Left renal cortex interstitium (tissue), 4 donors: ENCODE data around the gene ZFYVE26. TPM values are rescaled to one million over a fixed set of nuclear protein-coding genes. Genes with fewer than 3 reads are reported as not detected.
"Not testable (repeated sequence)": the region's sequence is repeated elsewhere in the genome, so short reads cannot be mapped to it uniquely, and the experiment has no call there.

Experiments
- DNase-seq, 4 donors: peaks; one replicate each; pipeline ENCODE4 v3.0.0-alpha.2; 2013; ENCODE audit warnings: low read depth in 4 of 4, low spot score in 2 of 4, missing footprints in 1 of 4
- polyA plus RNA-seq, 4 donors: library from polyadenylated mRNA; unstranded; fragments of 120-200 nt; gene quantifications; one replicate each; pipeline ENCODE4 v1.2.1, GENCODE V29; 2013; ENCODE audit not compliant: insufficient read length in 4 of 4

ZFYVE26 gene
- polyA plus RNA-seq, 4 donors = 14.1 to 19.0 (median 16.4) TPM

DNA sequence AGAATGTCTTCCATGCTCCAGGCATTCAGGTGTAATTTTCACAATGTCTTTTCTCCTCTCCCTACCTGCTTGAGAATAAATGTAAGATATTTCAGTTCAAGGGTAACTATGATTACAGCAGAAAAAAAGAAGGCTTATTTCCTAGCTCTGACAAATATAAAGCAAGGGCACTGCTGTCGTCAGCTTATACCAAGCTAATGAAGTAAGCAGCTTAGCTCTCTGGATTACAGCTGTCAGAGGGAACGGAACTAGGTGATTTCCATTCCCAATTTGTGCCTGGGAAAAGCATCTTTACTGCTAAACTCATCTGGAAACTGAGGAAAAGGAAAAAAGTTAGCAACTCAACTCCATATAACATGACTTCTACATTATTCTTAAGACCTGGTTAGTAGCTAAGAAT, 56.5 kb downstream of the ZFYVE26 start:
- no peak for DNase-seq

DNA sequence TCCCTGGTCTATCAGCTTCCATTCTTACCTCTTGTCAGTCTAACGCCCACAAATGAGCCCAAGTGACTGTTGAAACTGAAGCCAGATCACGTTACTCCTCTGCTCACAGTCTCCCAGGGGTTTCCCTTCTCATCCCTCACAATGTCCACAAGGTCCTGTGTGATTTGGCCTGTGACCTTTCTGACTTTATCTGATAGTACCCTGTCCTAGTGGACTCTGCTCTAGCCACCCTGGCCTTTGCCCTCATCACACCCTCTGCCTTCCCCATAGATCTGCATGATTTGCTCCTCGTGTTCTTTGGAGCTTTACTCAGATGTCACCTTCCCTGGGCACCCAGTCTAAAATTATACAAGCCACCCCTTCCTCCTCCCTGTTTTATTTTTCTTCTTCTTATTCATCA, 59.2 kb downstream of the ZFYVE26 start:
- DNase-seq = no peak

DNA sequence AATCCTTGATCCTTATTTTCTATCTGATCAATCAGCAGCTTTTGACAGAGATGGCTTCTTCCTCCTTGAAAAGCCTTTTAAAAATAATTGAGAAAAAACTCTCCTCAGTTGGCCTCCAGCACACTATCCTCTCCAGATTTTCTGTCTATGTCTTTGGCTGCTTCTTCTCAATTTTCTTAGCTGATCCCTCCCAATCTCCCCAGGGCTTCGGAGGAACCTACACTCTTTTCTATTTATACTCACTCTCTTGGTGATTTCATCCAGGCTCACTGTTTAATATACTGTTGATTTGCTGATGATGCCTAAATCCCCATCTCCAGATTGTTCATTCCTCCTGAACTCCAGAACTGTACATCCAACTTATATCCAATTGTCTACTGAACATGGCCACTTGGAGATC, 59.9 kb downstream of the ZFYVE26 start:
- DNase-seq = no peak

DNA sequence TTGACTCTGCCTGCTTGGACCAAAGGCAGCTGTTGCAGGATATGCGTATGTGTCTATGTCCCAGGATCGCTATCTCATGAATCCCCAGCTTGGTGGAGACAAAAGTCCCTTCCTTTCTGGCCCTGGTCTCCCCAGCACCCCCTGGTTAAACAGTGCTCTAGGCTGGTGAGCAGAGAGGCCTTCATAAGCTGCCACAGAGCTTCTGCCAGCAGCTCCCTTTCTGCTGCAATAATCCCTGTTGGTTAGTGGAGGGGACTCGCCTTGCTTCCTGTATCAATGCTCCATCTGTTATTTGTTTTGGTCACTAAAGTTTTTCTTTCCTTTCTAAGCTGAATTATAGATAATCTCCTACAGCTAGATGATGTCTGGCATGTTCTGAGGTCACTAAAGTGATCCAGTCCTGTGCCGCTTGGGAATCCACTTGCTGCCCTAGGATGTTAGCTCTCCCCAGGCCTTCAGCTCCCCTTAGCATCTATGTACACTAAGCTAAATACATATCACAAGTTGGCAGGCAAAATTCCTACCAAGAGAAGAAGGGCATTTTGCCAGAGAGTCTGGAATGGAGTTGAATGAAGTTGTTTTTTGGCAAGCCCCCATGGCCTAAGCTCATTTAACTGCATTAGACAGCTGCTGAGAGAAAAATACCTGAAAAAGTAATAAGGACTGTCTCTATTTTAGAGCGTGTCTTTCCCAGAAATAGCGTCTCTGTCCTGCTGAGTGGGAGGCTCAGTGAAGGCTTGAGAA, 66.9 kb downstream of the ZFYVE26 start:
- DNase-seq = no peak

DNA sequence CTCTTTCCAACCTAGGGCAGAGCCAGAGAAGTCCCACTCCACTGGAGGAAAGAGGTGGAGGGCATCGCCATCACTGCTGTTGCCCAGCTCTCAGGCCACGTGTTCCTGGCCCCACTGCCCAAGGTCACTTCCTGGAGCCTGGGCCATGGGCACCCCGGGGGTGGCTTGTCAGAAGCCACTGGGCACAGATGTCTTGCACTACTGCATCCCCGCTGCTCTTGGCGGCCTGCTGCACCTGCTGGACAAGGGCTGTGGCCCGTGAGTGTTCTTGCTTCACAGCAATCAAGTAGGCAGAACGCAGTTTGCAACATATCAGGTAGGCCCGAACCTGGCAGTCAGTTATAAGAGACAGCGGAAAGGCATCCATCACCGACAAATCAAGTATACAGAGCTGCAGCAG, 68.1 kb downstream of the ZFYVE26 start:
- no peak for DNase-seq

DNA sequence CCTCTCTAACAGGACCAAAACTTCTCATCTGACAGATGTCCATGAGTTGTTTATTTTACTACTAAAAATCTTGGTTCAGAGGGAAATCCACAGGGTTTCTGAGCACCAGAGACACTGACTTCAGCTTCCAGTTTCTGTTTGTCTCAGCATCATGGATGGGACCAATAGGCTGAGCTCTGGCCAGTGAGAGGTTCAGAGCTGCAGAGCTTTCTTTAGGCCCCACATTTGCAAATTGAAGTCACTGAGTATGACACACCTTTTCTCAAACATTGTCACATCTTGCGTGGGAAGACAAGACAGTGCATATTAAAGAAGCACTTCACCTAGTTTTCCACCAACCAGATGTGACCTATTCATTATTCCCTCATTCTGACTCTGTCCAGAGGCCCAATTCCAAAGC, 69.5 kb downstream of the ZFYVE26 start:
- no peak for DNase-seq

DNA sequence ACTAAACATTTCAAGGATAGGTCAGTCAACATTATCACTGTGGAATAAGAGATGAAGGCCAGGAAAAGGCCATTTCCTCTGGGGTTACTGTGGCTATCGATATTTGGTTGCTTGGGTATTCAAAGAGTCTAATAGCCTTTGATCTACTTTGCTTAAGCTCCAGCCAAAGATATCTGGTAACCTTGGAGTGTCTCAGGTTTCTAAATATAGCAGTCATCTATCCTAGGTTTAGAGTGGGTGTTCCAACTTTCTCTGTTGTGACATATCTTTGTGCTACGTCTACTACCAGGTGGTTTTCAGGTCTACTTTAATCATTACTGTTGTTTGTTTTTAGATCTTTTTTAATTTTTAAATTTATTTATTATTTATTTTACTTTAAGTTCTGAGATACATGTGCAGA, 72.3 kb downstream of the ZFYVE26 start:
- DNase-seq = no peak

DNA sequence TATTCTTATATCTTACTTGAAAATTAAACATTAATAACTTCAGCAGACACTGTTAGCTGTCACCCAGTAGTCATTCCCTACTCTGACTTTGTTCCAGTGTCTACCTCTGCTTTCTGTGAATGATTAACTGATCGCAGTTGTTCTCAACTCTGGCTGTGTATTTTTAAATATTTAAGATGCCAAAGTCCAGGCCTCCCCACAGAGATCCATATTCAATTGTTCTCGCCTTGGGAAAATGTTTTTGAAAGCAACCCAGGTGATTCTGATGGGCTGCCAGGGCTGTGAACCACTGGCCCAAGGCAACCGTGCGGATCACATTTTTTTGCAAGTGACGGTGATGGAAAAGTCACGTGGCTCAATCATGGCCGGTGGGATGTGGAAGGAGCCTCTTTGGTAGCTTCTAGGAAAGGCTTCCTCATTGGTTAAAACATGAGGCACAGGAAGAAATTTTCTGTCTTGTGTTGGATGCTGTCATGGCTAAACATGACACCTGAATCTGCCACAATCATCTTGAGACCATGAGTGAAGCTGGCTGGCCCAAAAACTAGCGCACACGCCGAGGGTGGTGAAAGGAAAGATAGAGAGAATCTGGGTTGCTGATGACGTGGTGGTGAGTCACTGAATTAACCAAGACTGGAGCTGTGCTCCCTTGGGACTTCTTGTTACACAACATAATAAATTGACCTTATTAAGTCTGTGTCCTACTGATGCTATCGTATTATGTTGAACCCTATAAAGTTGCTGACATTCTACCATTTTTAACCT, 77.5 kb downstream of the ZFYVE26 start:
- no peak for DNase-seq

DNA sequence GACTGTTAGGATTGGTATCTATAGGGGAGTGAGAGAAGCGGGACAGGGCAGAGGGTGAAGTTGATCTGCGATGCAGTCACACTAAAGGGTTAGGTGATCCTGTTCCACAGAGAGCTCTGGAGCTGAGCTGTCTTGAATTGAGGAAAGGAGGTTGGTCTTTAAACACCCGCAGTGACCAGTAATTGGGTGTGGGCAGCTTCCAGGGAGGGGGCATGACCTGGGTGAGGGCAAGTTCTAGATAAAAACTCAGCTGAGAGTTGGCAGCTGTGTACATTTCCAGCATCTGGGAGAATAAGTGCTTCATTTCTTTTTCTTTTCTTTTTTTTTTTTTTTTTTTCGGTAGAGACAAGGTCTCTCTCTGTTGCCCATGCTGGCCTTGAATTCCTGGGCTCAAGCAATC, 79.6 kb downstream of the ZFYVE26 start:
- DNase-seq = no peak

DNA sequence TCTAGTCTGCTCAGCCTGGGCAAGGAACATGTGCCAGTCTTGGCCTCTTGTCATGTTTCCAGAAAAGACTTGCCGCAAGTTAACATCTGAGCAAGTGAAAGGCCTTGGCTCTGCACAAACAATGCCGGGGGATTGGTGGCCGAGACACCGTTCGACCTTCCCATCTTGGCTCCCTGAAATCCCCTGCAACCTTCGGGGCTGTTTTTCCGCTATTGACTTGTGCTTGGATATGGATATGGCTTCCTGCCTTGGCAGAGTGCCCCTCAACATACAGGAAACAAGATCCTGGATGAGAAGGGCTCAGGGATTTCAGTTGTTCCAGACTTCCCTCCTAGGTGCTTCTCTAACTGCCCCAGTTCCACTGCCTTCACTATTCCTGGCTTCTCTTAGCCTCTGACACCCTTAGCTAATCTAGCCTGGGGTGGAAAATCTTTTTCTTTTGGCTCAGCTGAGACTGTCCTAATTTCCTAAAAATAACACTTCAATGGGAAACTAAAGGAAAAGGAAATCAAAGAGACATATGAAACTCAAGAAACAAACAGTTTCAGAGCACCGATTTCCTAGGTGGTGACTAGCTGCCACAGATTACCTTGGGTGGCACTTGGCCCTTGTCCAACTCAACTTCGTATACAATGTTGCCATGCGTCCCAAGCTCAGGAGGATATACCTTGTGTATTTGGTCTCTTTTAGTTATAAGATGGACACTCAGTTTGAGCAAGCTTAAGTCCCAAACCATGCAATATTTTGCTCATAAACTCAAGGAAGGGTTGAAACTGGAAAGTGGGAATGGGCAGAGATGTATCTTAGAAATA, 80.8 kb downstream of the ZFYVE26 start:
- DNase-seq = no peak

DNA sequence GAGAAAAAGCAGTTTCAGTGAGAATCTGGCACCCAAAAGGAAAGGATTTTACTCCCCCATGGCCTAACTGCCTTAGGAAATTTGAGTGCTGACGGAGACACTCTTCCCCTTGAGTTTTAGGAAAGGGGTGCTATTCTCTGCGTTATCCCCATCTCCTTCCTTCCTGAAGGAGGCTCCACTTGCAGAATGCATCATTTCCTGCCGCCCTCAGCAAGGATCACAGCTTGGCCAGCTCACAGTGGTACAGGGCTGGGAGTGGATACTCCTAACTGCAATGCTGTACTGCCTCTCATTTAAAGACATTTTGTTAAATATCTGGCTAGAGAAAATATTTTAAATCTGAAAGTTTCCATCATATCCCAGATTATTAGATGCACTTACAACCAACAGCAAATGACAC, 81.7 kb downstream of the ZFYVE26 start:
- DNase-seq = no peak

DNA sequence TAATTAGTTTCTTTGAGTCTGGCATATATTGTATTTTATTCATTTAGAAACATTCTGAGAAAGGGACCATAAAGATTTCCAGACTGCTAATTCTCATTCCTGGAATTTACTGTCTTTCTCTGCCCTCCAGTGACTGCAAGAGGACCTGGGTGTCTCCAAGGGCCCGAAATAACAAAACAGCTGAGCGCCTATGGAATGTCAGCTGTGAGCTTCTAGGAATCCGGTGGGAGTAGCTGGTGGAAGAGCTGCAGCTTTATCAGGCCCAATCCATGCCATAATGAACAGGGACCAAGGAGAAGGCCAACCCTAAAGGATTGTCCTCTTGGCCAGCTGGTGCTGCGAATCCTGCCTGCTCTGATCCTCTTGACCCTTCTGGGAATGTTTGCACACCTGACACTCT, 82.8 kb downstream of the ZFYVE26 start:
- peak in 2 of 4 donors; percentile 18 to 24 for DNase-seq

DNA sequence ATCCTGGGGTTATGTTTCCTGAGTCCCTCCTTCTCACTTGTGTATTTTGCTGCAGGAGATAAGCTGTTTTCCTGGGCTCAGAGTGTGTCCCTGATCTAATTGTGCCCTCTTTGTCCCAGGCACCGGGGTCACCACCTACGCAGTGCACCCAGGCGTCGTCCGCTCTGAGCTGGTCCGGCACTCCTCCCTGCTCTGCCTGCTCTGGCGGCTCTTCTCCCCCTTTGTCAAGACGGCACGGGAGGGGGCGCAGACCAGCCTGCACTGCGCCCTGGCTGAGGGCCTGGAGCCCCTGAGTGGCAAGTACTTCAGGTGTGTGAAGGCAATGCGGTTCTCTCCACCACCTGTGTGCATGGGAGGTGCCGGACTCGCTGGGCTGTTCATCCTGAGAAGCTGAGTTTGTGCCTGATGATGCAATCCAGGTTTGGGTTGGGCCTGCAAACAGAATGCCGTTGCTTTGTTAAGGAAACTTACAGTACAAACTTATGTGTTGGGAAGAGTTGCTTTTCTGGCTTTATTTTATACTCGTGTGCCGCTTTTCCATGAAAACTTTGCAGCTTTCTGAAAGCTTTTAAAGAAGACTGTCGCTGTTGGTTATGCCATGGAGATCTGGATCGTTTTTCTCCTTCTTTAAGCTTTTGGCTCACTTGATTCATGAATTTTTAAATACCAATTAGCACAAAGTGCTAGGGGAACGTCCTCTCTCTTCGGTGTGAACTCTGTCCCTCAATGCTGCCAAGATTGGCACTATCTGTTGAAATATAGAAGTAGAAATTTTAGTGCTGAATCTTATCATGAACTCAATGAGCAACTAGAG, 87.1 kb downstream of the ZFYVE26 start:
- no peak for DNase-seq

DNA sequence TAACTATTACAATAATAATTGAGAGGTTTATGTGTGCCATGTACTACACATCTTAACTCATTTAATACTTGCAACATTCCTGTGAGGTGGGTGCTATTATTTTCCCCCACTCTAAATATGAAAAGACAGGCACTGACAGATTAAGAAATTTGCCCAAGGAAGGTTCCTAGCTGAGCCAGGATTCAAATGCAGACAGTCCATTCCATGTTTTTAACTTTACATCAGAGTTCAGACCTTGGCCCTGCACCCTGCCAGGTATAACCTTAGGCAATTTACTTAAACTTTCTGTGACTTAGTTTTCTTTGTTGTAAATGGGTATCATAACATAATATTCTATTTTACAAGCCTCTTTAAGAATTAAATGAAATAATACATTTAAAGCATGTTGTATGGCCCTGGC, 88.1 kb downstream of the ZFYVE26 start:
- DNase-seq = no peak

DNA sequence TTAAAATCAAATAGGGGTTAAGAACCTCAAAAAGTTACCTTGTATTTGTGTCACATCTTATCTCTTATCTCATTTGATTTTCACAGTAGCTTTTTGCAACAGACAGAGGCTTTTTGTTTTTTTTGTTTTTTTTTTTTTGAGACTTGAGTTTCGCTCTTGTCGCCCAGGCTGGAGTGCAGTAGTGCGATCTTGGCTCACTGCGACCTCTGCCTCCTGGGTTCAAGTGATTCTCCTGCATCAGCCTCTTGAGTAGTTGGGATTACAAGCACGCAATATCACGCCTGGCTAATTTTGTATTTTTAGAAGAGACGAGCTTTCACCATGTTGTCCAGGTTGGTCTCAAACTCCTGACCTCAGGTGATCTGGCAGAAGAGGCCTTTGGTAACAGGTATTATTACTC, 89.0 kb downstream of the ZFYVE26 start:
- no peak for DNase-seq

DNA sequence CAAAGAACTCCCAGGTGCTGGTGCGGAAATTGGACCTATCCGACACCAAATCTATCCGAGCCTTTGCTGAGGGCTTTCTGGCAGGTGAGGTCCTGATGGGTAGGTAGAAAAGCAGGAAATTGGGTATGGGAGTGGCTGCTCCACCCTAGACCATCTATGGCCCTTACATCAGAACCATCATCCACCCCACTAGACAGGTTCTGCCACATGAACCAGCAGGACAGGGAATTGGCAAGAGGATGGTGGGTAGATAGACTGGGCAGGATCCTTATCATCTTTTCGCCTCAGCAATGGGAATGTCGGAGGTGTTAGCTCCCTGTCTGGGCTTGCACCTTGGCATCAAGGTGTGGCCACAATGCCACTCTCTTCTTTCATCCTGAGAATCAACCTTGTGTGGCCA, 91.2 kb downstream of the ZFYVE26 start:
- no peak for DNase-seq

DNA sequence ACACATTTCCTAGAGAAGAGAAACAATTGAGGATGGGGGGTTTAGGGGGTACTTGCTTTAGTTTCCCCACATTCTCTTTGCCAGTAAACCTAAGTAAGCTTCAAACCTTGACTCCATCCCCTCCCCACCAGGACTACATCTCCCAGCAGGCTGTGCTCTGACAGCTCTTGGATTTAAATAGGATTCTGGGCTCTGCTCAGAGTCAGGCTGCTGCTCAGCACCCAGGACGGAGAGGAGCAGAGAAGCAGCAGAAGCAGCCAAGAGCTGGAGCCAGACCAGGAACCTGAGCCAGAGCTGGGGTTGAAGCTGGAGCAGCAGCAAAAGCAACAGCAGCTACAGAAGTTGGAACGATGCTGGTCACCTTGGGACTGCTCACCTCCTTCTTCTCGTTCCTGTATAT, 94.1 kb downstream of the ZFYVE26 start:
- no peak for DNase-seq

DNA sequence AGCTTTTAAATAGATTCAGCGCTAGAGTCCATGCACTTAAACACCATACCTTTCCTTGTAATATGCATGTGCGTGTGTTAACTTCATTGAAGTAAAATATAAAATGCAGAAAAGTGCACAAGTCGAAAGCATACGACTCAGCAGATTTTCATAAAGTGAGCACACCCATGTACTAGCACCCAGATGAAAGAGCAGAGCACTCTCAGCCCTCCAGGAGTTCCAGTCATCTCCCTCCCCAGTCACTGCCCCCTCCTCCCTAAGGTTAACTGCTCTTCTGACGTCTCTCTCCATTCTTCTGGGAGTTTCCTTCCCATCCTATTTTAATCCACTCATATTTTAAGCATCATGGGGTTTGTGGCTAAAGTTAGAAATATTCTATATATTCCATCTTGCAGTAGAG, 94.5 kb downstream of the ZFYVE26 start:
- no peak for DNase-seq

DNA sequence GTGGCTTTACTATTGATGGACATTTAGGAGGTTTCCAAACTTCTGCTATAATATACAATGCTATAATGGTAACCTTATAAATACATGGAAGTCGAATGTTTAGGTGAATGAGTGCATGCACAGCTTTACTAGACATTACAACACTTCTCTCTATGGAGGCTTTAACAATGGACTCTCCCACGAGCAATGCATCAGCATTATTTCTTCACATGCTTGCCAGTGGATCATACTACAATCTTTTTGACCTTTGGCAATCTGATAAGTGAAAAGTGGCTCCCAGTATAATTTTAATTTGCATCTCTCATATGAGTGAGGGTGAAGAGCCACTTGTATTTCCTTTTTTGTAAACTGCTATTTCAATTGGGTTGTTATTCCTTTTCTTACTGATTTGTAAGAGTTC, 96.5 kb downstream of the ZFYVE26 start:
- DNase-seq = no peak

DNA sequence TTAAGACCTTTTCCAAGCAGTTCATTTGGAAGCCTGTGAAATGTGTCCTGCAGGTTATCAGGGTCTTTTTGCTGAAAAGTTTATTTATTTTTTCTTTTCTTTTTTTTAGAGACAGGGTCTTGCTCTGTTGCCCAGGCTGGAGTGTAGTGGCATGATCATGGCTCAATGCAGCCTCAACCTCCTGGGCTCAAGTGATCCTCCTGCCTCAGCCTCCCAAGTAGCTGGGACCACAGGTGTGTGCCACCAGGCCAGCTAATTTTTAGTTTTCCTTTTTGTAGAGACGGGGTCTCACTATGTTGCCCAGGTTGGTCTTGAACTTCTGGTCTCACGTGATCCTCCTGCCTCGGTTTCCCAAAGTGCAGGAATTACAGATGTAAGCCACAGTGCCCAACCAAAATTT, 97.0 kb downstream of the ZFYVE26 start:
- not testable (repeated sequence) for DNase-seq

DNA sequence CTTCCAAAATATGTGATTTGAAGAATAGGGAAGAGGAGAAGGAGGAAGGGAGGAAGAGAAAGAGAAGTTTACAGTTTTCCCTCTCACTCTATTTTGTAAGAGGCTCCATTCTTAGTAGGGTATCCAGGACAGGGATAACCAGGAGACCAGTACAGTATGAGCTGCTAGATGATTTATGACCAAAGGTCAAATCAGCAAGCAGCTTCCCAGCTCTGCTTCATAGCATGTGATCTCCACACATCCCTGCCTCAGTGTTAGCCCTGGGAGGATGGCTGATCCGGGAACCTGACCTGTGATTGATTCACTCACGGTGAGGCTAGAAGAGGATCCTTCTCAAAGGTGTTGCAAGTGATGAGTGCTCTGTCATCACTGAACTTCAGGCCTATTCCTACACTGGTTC, 98.1 kb downstream of the ZFYVE26 start:
- no peak for DNase-seq
